Mesenchymal stem cell (in vitro differentiated cells and primary cell): Measurements from ENCODE around the gene SH3BP5L.

Experiments used
- DNase-seq: peaks from one replicate; pipeline ENCODE4 v3.0.0-alpha.2; 2013
- H2AFZ ChIP-seq: one replicate; pipeline ENCODE4 v1.6.1; 2013; ENCODE audit warnings: low read depth, mild to moderate bottlenecking, control low read depth, inconsistent platforms, low read length, moderate library complexity
- H2AK5ac ChIP-seq: 2 replicates; pipeline ENCODE4 v1.6.1; 2013; ENCODE audit warnings: low read length, moderate library complexity, mild to moderate bottlenecking, inconsistent platforms; ENCODE audit not compliant: severe bottlenecking
- H2BK120ac ChIP-seq: one replicate; pipeline ENCODE4 v1.6.1; 2013; ENCODE audit warnings: low read depth, mild to moderate bottlenecking, inconsistent platforms, low read length, moderate library complexity
- H2BK12ac ChIP-seq, 2 experiments: one replicate each; pipeline ENCODE4 v1.6.1; 2013; ENCODE audit warnings: inconsistent platforms in 2 of 2, low read length in 2 of 2, mild to moderate bottlenecking in 2 of 2, moderate library complexity in 2 of 2, control low read depth in 1 of 2
- H2BK15ac ChIP-seq: one replicate; pipeline ENCODE4 v1.6.1; 2013; ENCODE audit warnings: mild to moderate bottlenecking, low read depth, inconsistent platforms; ENCODE audit not compliant: poor library complexity, severe bottlenecking
- H2BK5ac ChIP-seq: 2 replicates; pipeline ENCODE4 v1.6.1; 2013; ENCODE audit warnings: low read depth, mild to moderate bottlenecking, low read length, control low read depth, inconsistent platforms; ENCODE audit not compliant: poor library complexity, severe bottlenecking
- H3K14ac ChIP-seq, 2 experiments: one replicate each; pipeline ENCODE4 v1.6.1; 2013; ENCODE audit warnings: inconsistent platforms in 2 of 2, low read length in 2 of 2, control low read depth in 1 of 2, mild to moderate bottlenecking in 1 of 2, moderate library complexity in 1 of 2
- H3K18ac ChIP-seq, 2 experiments: one replicate each; pipeline ENCODE4 v1.6.1; 2013; ENCODE audit warnings: inconsistent platforms in 2 of 2, low read length in 2 of 2, control low read depth in 1 of 2, low read depth in 1 of 2, mild to moderate bottlenecking in 1 of 2
- H3K23ac ChIP-seq, 2 experiments: one replicate each; pipeline ENCODE4 v1.6.1; 2013; ENCODE audit warnings: inconsistent platforms in 2 of 2, low read length in 2 of 2, mild to moderate bottlenecking in 2 of 2, moderate library complexity in 2 of 2, control low read depth in 1 of 2
- H3K27ac ChIP-seq: 2 replicates; pipeline ENCODE4 v1.5.1; 2013; ENCODE audit warnings: mild to moderate bottlenecking, moderate library complexity, low read length, control low read depth, inconsistent platforms; ENCODE audit not compliant: poor library complexity, severe bottlenecking
- H3K27me3 ChIP-seq, 2 experiments: 2 replicates each; pipeline versions ENCODE4 v1.6.1 to v1.7.0; 2013; ENCODE audit warnings: low read length in 2 of 2, mild to moderate bottlenecking in 2 of 2, moderate library complexity in 2 of 2, control low read depth in 1 of 2, inconsistent platforms in 1 of 2; ENCODE audit not compliant: control insufficient read depth in 1 of 2, insufficient read depth in 1 of 2
- H3K36me3 ChIP-seq, 2 experiments: 2 replicates each; pipeline versions ENCODE4 v1.6.1 to v1.7.0; 2013; ENCODE audit warnings: low read length in 2 of 2, control low read depth in 1 of 2, inconsistent platforms in 1 of 2, low read depth in 1 of 2, mild to moderate bottlenecking in 1 of 2; ENCODE audit not compliant: insufficient read depth in 2 of 2, control insufficient read depth in 1 of 2
- H3K4ac ChIP-seq, 2 experiments: one replicate each; pipeline ENCODE4 v1.6.1; 2013; ENCODE audit warnings: inconsistent platforms in 2 of 2, low read length in 2 of 2, mild to moderate bottlenecking in 2 of 2, moderate library complexity in 2 of 2, control low read depth in 1 of 2, low read depth in 1 of 2
- H3K4me1 ChIP-seq: 2 replicates; pipeline ENCODE4 v1.6.1; 2013; ENCODE audit warnings: low read depth, low read length, control low read depth; ENCODE audit not compliant: control insufficient read depth, insufficient read depth
- H3K4me2 ChIP-seq: 2 replicates; pipeline ENCODE4 v1.6.1; 2013; ENCODE audit warnings: low read length, mild to moderate bottlenecking, inconsistent platforms; ENCODE audit not compliant: poor library complexity, severe bottlenecking
- H3K4me3 ChIP-seq, 2 experiments: 2 replicates each; pipeline versions ENCODE4 v1.5.1 to v1.7.0; 2013; ENCODE audit warnings: low read length in 2 of 2, mild to moderate bottlenecking in 2 of 2, control low read depth in 1 of 2, low read depth in 1 of 2; ENCODE audit not compliant: insufficient read depth in 1 of 2
- H3K79me1 ChIP-seq: replicated peaks from 2 replicates; pipeline ENCODE4 v1.6.1; 2013; ENCODE audit warnings: mild to moderate bottlenecking, control low read depth, low read length, inconsistent platforms; ENCODE audit not compliant: poor library complexity, severe bottlenecking
- H3K9ac ChIP-seq: 2 replicates; pipeline ENCODE4 v1.7.0; 2013; ENCODE audit warnings: mild to moderate bottlenecking, low read length, moderate library complexity
- H3K9me3 ChIP-seq: 2 replicates; pipeline ENCODE4 v1.7.0; 2013; ENCODE audit warnings: mild to moderate bottlenecking, low read length; ENCODE audit not compliant: control insufficient read depth
- H4K8ac ChIP-seq: one replicate; pipeline ENCODE4 v1.6.1; 2013; ENCODE audit warnings: inconsistent platforms, mild to moderate bottlenecking, low read length, moderate library complexity
- H4K91ac ChIP-seq: one replicate; pipeline ENCODE4 v1.6.1; 2013; ENCODE audit warnings: mild to moderate bottlenecking, low read length, inconsistent platforms
- WGBS: methylation state at CpG from one replicate; pipeline ENCODE4 v1.1.7; 2013; ENCODE audit warnings: mixed read lengths; 5-methylcytosine and 5-hydroxymethylcytosine counted together

The SH3BP5L gene

GRCh38 chr1:248858096-248858890 lies 32.6 kb upstream of the SH3BP5L start:
- peak; percentile 80 for DNase-seq
- H4K91ac ChIP-seq: peak overlapping the region; percentile 80
- H2BK12ac ChIP-seq: peak overlapping the region in 1 of 2 experiments; percentile 67
- 1% methylated on average over 36 of the region's 45 CpGs for WGBS
- H3K36me3 ChIP-seq: peaks cover 23 to 25% of the 10 kb centered on the region in 2 experiments
- H3K9ac ChIP-seq: peak overlapping the region; percentile 92
- H3K79me1 ChIP-seq: peaks cover 38% of the 10 kb centered on the region
- peak overlapping the region; percentile 55 for H3K27ac ChIP-seq
- H2AK5ac ChIP-seq: peak overlapping the region; percentile 74
- peak overlapping the region; percentile 63 to 86 for H3K4me3 ChIP-seq
- H3K14ac ChIP-seq: peak overlapping the region in 1 of 2 experiments; percentile 2
- H2AFZ ChIP-seq: peak overlapping the region; percentile 49
- H3K27me3 ChIP-seq: no peaks in the 10 kb centered on the region
- no peak overlapping the region for H2BK5ac ChIP-seq
- H3K4me2 ChIP-seq: peak overlapping the region; percentile 94
- peak overlapping the region; percentile 58 to 92 for H3K18ac ChIP-seq
- peak overlapping the region; percentile 95 for H4K8ac ChIP-seq
- H3K23ac ChIP-seq: peak overlapping the region in 1 of 2 experiments; percentile 34
- H3K4ac ChIP-seq: peak overlapping the region; percentile 74 to 81
- H3K4me1 ChIP-seq: peaks cover 28% of the 10 kb centered on the region
- H2BK120ac ChIP-seq: peak overlapping the region; percentile 55
- no peaks in the 10 kb centered on the region for H3K9me3 ChIP-seq
- peak overlapping the region; percentile 89 for H2BK15ac ChIP-seq

GRCh38 chr1:248857749-248858095 lies 32.0 kb upstream of the SH3BP5L start:
- Histone ChIP-seq H3K4me3 (peak overlapping the region; percentile 63 to 86), H3K4me2 (peak overlapping the region; percentile 94), H2AK5ac (peak overlapping the region; percentile 74), H3K23ac (peak overlapping the region in 1 of 2 experiments; percentile 90), H2BK120ac (no peak overlapping the region), H3K9me3 (no peaks in the 10 kb centered on the region), H3K14ac (peak overlapping the region in 1 of 2 experiments; percentile 96), H2BK5ac (no peak overlapping the region), H3K4me1 (peaks cover 23% of the 10 kb centered on the region), H3K27me3 (no peaks in the 10 kb centered on the region), H3K4ac (peak overlapping the region; percentile 70 to 71), H3K9ac (peak overlapping the region; percentile 92), H4K91ac (peak overlapping the region; percentile 80), H3K18ac (peak overlapping the region; percentile 58 to 92), H2AFZ (peak overlapping the region; percentile 49), H2BK15ac (peak overlapping the region; percentile 65), H3K79me1 (peaks cover 40% of the 10 kb centered on the region), H2BK12ac (peak overlapping the region in 1 of 2 experiments; percentile 80), H3K27ac (no peak overlapping the region), H4K8ac (peak overlapping the region; percentile 95), H3K36me3 (peaks cover 25 to 26% of the 10 kb centered on the region in 2 experiments)
- 33% methylated on average over 3 of the region's 4 CpGs for WGBS
- DNase-seq: no peak

- no peak overlapping the region for H2BK15ac ChIP-seq
- H3K36me3 ChIP-seq: peaks cover 29% of the 10 kb centered on the region in 2 experiments
- H2BK12ac ChIP-seq: no peak overlapping the region
- no peaks in the 10 kb centered on the region for H3K9me3 ChIP-seq
- H2BK5ac ChIP-seq: no peak overlapping the region
- no peak overlapping the region for H4K8ac ChIP-seq
- H2AFZ ChIP-seq: no peak overlapping the region
- no peak overlapping the region for H3K4me2 ChIP-seq
- H4K91ac ChIP-seq: no peak overlapping the region
- H3K27ac ChIP-seq: no peak overlapping the region
- peak overlapping the region; percentile 74 for H2AK5ac ChIP-seq
- no peak overlapping the region for H3K14ac ChIP-seq
- H3K79me1 ChIP-seq: peaks cover 43% of the 10 kb centered on the region
- DNase-seq: no peak
- H2BK120ac ChIP-seq: no peak overlapping the region
- WGBS: 100% methylated on average over 4 of the region's 7 CpGs
- H3K18ac ChIP-seq: no peak overlapping the region
- H3K4me1 ChIP-seq: peaks cover 20% of the 10 kb centered on the region
- no peak overlapping the region for H3K4ac ChIP-seq
- no peak overlapping the region for H3K23ac ChIP-seq
- H3K9ac ChIP-seq: peak overlapping the region; percentile 92
- H3K4me3 ChIP-seq: peak overlapping the region in 1 of 2 experiments; percentile 86
- H3K27me3 ChIP-seq: no peaks in the 10 kb centered on the region
These were observed 31.5 kb upstream of the SH3BP5L start for GRCh38 chr1:248857201-248857600.

GRCh38 chr1:248856176-248856575 lies 30.5 kb upstream of the SH3BP5L start:
- Histone ChIP-seq H4K91ac (no peak overlapping the region), H3K9me3 (no peaks in the 10 kb centered on the region), H3K4me2 (no peak overlapping the region), H3K4ac (no peak overlapping the region), H3K79me1 (peaks cover 50% of the 10 kb centered on the region), H2BK12ac (no peak overlapping the region), H2BK120ac (no peak overlapping the region), H2AK5ac (no peak overlapping the region), H3K9ac (no peak overlapping the region), H3K4me1 (peaks cover 20% of the 10 kb centered on the region), H2BK15ac (no peak overlapping the region), H3K14ac (no peak overlapping the region), H3K27ac (no peak overlapping the region), H3K27me3 (no peaks in the 10 kb centered on the region), H2AFZ (no peak overlapping the region), H3K23ac (no peak overlapping the region), H2BK5ac (no peak overlapping the region), H3K18ac (no peak overlapping the region), H3K4me3 (no peak overlapping the region), H3K36me3 (peaks cover 36 to 39% of the 10 kb centered on the region in 2 experiments), H4K8ac (no peak overlapping the region)
- WGBS: no CpG with 5 or more reads among the region's 1 CpG
- DNase-seq: no peak
